Keratinocyte (primary cell): ENCODE results near the gene DHRS12. TPM values are rescaled to one million over a fixed set of nuclear protein-coding genes. Genes with fewer than 3 reads are reported as not detected.

Source experiments
- DNase-seq: peaks from one replicate; pipeline ENCODE4 v3.0.0-alpha.2; 2011; ENCODE audit warnings: low read depth, missing footprints, low spot score
- FAIRE-seq: peaks from 2 replicates; lab custom pipeline; 2011; peaks lifted over from hg19 to GRCh38; lab: Jason Lieb, UNC
- H2AFZ ChIP-seq: 2 replicates; pipeline ENCODE4 v1.6.0; 2012; ENCODE audit warnings: low read length, control low read depth, inconsistent platforms; ENCODE audit not compliant: control insufficient read depth
- H3K27ac ChIP-seq: 2 replicates; pipeline ENCODE4 v1.5.1; 2011; ENCODE audit warnings: low read length; ENCODE audit not compliant: control insufficient read depth, insufficient read depth
- H3K27me3 ChIP-seq: 3 replicates; pipeline ENCODE4 v1.6.0; 2011; ENCODE audit warnings: low read length; ENCODE audit not compliant: control insufficient read depth, insufficient read depth; ENCODE audit errors: extremely low read depth
- H3K36me3 ChIP-seq, 2 experiments: 2 replicates in 1 of 2; 3 replicates in 1 of 2; pipeline ENCODE4 v1.5.1; 2011; ENCODE audit warnings: low read length in 2 of 2, mild to moderate bottlenecking in 1 of 2; ENCODE audit not compliant: control insufficient read depth in 2 of 2, insufficient read depth in 2 of 2; ENCODE audit errors: extremely low read depth in 1 of 2
- H3K4me1 ChIP-seq: 3 replicates; pipeline ENCODE4 v1.5.1; 2011; ENCODE audit warnings: low read length; ENCODE audit not compliant: control insufficient read depth, insufficient read depth; ENCODE audit errors: extremely low read depth
- H3K4me2 ChIP-seq: 3 replicates; pipeline ENCODE4 v1.6.0; 2011; ENCODE audit warnings: low read depth, low read length; ENCODE audit not compliant: control insufficient read depth, insufficient read depth; ENCODE audit errors: extremely low read depth
- H3K4me3 ChIP-seq, 3 experiments: fragments of 200-600 bp in 1 of 3; sonication (generic) in 1 of 3; 2 replicates in 2 of 3; 3 replicates in 1 of 3; pipeline ENCODE4 v1.5.1; 2011 to 2016; ENCODE audit warnings: low read length in 3 of 3, mild to moderate bottlenecking in 3 of 3, control low read depth in 2 of 3, inconsistent platforms in 1 of 3, low read depth in 1 of 3, mixed read lengths in 1 of 3, mixed run types in 1 of 3, moderate library complexity in 1 of 3; ENCODE audit not compliant: control insufficient read depth in 2 of 3, insufficient read depth in 2 of 3; ENCODE audit errors: extremely low read depth in 1 of 3
- H3K79me2 ChIP-seq: 2 replicates; pipeline ENCODE4 v1.6.0; 2012; ENCODE audit warnings: low read length; ENCODE audit not compliant: control insufficient read depth, insufficient read depth
- H3K9ac ChIP-seq: 3 replicates; pipeline ENCODE4 v1.6.0; 2011; ENCODE audit warnings: low read length; ENCODE audit not compliant: control insufficient read depth, insufficient read depth; ENCODE audit errors: extremely low read depth
- H3K9me1 ChIP-seq: 3 replicates; pipeline ENCODE4 v1.6.0; 2011; ENCODE audit warnings: low read length; ENCODE audit not compliant: control insufficient read depth, insufficient read depth; ENCODE audit errors: extremely low read depth
- H3K9me3 ChIP-seq: 2 replicates; pipeline ENCODE4 v1.5.1; 2012; ENCODE audit warnings: low read depth, low read length; ENCODE audit not compliant: control insufficient read depth
- H4K20me1 ChIP-seq: 3 replicates; pipeline ENCODE4 v1.6.0; 2011; ENCODE audit warnings: low read length; ENCODE audit not compliant: control insufficient read depth, insufficient read depth; ENCODE audit errors: extremely low read depth
- EZH2 ChIP-seq: IDR thresholded peaks from one replicate; pipeline ENCODE4 v1.6.1; 2012; ENCODE audit warnings: inconsistent platforms, mild to moderate bottlenecking, low read length, moderate library complexity
- dilution Hi-C: fragments of 300-500 bp; cut with MboI; formaldehyde crosslinking; loops from one replicate; pipeline ENCODE4 v1.7.0; 2020; ENCODE audit warnings: low sequenced_read_pairs; ENCODE audit not compliant: extremely low pct_ligation_motif_present
- polyA plus RNA-seq, 5 experiments: library from polyadenylated mRNA; depleted of rRNA in 3 of 5; stranded (reverse) in 3 of 5; stranded (forward) in 1 of 5; unstranded in 1 of 5; fragments of >200 nt; gene quantifications; 1 replicate in 1 of 5; 2 replicates in 3 of 5; 3 replicates in 1 of 5; pipeline versions ENCODE4 v1.2.1 to v1.2.3, GENCODE V29; 2011 to 2012; ENCODE audit warnings: missing spikeins in 2 of 5, low read depth in 1 of 5, low replicate concordance in 1 of 5
- TF ChIP-seq, protein P1 (sequence below), 3 experiments: IDR thresholded peaks in 1 of 3; conservative IDR thresholded peaks in 1 of 3; optimal IDR thresholded peaks in 1 of 3; 2 replicates in 2 of 3; 3 replicates in 1 of 3; pipeline versions ENCODE3 to v1.5.1; 2011; ENCODE audit warnings: low read length in 3 of 3, mild to moderate bottlenecking in 3 of 3, moderate library complexity in 2 of 3, control low read depth in 1 of 3, inconsistent platforms in 1 of 3; ENCODE audit not compliant: insufficient read depth in 2 of 3; ENCODE audit errors: extremely low read depth in 1 of 3

The DHRS12 gene
- polyA plus RNA-seq, 1 donor (not counting 4 experiments of a cell fraction or from before 2014, with no cell fraction given), result 6.1 TPM

DNA sequence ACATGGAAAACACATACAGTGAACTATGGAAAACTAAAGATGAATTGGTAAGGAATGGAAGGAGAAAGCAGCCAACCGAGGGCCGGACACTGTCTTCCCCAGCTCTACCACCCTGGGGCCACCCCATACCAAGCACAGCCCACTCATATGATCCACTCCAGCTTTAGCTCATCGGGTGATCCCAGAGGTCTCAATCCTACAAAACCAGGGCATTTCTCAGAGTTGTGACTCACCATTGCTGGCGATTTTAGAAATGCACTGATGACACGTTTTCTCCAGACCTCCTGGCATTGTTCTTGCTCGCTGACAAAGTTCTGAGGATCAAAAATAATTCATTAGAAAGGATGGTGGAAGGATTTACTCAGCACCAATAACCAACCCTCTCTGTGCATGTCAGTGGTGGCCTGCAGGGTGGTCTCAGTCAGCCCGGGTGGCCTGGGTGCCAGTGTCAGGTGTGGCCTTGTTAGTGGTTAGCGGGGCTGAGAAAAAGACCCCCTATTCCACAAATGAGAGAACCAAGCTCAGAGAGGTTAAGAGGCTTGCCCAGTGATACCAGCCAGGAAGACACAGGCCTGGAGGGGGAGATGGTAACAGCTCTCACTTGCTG, 34.4 kb upstream of the DHRS12 start:
- Histone ChIP-seq H2AFZ (no peak overlapping the region), H3K9ac (no peak overlapping the region), H3K79me2 (no peaks in the 10 kb centered on the region), H3K27ac (no peak overlapping the region), H3K4me3 (no peak overlapping the region), H3K9me3 (no peaks in the 10 kb centered on the region), H3K36me3 (no peaks in the 10 kb centered on the region), H3K4me1 (no peaks in the 10 kb centered on the region), H3K9me1 (no peaks in the 10 kb centered on the region), H4K20me1 (no peaks in the 10 kb centered on the region), H3K4me2 (no peak overlapping the region), H3K27me3 (peaks cover 10% of the 10 kb centered on the region)
- dilution Hi-C loops, result no loop called here
- no peak for DNase-seq
- FAIRE-seq, result no peak
- no peak for TF ChIP-seq EZH2
- TF ChIP-seq, protein P1, sequence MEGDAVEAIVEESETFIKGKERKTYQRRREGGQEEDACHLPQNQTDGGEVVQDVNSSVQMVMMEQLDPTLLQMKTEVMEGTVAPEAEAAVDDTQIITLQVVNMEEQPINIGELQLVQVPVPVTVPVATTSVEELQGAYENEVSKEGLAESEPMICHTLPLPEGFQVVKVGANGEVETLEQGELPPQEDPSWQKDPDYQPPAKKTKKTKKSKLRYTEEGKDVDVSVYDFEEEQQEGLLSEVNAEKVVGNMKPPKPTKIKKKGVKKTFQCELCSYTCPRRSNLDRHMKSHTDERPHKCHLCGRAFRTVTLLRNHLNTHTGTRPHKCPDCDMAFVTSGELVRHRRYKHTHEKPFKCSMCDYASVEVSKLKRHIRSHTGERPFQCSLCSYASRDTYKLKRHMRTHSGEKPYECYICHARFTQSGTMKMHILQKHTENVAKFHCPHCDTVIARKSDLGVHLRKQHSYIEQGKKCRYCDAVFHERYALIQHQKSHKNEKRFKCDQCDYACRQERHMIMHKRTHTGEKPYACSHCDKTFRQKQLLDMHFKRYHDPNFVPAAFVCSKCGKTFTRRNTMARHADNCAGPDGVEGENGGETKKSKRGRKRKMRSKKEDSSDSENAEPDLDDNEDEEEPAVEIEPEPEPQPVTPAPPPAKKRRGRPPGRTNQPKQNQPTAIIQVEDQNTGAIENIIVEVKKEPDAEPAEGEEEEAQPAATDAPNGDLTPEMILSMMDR (optimal IDR thresholded peaks at IDR 0.05 in 1 of 3, IDR thresholded peaks at IDR 0.05 in 1 of 3, conservative IDR thresholded peaks at IDR 0.05 in 1 of 3; ENCODE audit: extremely low read depth in 1 of 3, insufficient read depth in 2 of 3, low read length in 3 of 3), result no peak

DNA sequence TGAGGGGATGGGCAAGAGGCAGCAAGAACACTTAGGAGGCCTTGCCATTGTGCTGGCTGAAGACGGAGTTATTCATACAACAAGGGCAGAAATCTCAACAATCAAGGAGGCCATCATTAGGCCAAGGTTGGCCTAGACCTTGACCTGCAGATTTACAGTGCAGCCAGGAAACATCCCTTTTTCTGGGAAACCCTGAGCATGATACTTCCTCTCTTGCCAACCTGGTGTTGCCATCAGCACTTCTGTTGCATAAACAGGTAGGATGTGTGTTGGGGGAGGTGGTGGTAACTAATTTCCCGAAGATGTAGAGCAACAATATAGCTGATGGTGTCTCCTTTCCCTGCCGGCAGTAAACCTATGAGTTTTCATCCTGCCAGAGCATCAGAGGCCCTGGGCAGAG, 33.1 kb upstream of the DHRS12 start:
- Histone ChIP-seq H3K36me3 (no peaks in the 10 kb centered on the region), H3K79me2 (no peaks in the 10 kb centered on the region), H4K20me1 (no peaks in the 10 kb centered on the region), H3K4me1 (no peaks in the 10 kb centered on the region), H3K4me3 (no peak overlapping the region), H3K9ac (no peak overlapping the region), H3K27ac (no peak overlapping the region), H2AFZ (no peak overlapping the region), H3K4me2 (no peak overlapping the region), H3K9me3 (no peaks in the 10 kb centered on the region), H3K27me3 (peaks cover 10% of the 10 kb centered on the region), H3K9me1 (no peaks in the 10 kb centered on the region)
- TF ChIP-seq, protein P1 (optimal IDR thresholded peaks at IDR 0.05 in 1 of 3, IDR thresholded peaks at IDR 0.05 in 1 of 3, conservative IDR thresholded peaks at IDR 0.05 in 1 of 3; ENCODE audit: extremely low read depth in 1 of 3, insufficient read depth in 2 of 3, low read length in 3 of 3), result no peak
- no peak for TF ChIP-seq EZH2
- no peak for FAIRE-seq
- no peak for DNase-seq
- dilution Hi-C loops, result no loop called here
